Measurements from ENCODE around the gene GLMP. TPM values are rescaled to one million over a fixed set of nuclear protein-coding genes. Genes with fewer than 3 reads are reported as not detected.

The GLMP gene
- total and polyA plus RNA-seq, 2 donors (not counting 1 experiment from before 2014, with no cell fraction given): 10.2 to 21.2 TPM

DNA sequence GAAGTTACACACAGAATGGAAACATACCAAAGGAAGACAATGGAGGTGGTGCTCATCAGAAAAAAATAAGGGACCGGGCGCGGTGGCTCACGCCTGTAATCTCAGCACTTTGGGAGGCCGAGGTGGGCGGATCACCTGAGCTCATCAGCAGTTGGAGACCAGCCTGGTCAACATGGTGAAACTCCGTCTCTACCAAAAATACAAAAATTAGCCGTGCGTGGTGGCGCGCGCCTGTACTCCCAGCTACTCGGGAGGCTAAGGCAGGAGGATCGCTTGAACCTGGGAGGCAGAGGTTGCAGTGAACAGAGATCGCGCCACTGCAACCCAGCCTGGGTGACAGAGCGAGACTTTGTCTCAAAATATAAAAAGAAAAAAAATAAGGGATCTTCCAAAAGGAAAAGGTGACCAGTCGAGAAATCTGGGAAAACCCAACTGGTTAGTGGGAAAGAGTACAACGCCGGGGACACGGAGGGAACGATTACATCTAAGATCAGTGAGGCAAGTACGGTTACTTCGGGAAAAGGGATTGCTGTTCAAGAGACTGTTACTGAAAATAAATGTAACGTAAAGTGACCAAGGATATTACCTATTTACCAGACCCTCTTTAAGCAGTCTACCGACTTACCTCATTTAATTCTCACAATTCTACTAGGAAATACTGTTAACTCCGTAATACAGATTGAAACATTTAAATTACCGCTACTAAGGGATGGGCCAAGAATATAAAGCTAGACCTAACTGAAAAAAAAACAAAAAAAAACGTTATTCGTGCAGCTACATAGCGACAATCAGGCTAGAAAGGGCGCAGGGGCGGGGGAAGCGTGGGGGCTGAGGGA lies 41.8 kb upstream of the GLMP start:
- H4K20me1 ChIP-seq (ENCODE audit: control insufficient read depth, insufficient read depth, low read length, poor library complexity, severe bottlenecking): peaks cover 27% of the 10 kb centered on the region
- Mint-ChIP-seq H3K27ac (peak overlapping the region; percentile 96), H3K27me3 (no peaks in the 10 kb centered on the region), H3K4me1 (peaks cover 35% of the 10 kb centered on the region), H3K9me3 (ENCODE audit: insufficient read depth) (no peaks in the 10 kb centered on the region), H3K4me3 (peak overlapping the region; percentile 97)
- peak overlapping the region; percentile 40 to 74 for H3K27ac ChIP-seq (ENCODE audit: low read length in 2 of 2)
- H3K79me2 ChIP-seq (ENCODE audit: control insufficient read depth, insufficient read depth, low read length): peaks cover 37% of the 10 kb centered on the region
- intact Hi-C loops (cut with micrococcal nuclease): loop anchor here (5.0 kb wide), 1 partner anchor 415 kb away; the partner anchor contains the start of gene HDGF
- WGBS (ENCODE audit: insufficient coverage): 37% methylated on average over 22 of the region's 34 CpGs
- DNase-seq (peak; percentile 25), ATAC-seq (ENCODE audit: low read depth) (no peak)
- CTCF ChIA-PET: interaction anchor here (0.8 to 1.0 kb wide), 3 partner anchors 48 to 321 kb away, joined by 3 to 4 read pairs (median 4); no protein-coding TSS in a partner anchor
- H3K9me3 ChIP-seq (ENCODE audit: control extremely low read depth in 1 of 3, control insufficient read depth in 2 of 3, insufficient read depth in 1 of 3, low read length in 2 of 3): no peaks in the 10 kb centered on the region
- peaks cover 0 to 34% of the 10 kb centered on the region in 2 experiments for H3K36me3 ChIP-seq (replicated peaks in 1 of 2; ENCODE audit: control extremely low read depth in 1 of 2, control insufficient read depth in 1 of 2, extremely low read depth in 1 of 2, insufficient read depth in 2 of 2, low read length in 1 of 2)
- H3K27me3 ChIP-seq (replicated peaks in 1 of 4; ENCODE audit: control extremely low read depth in 1 of 4, control insufficient read depth in 3 of 4, insufficient read depth in 4 of 4, low read length in 3 of 4): no peaks in the 10 kb centered on the region
- peaks cover 13 to 19% of the 10 kb centered on the region in 2 donors for H3K4me1 ChIP-seq (ENCODE audit: control insufficient read depth in 2 of 2, insufficient read depth in 2 of 2, low read length in 2 of 2)
- no peak for TF ChIP-seq EZH2 (IDR thresholded peaks at IDR 0.05; ENCODE audit: borderline replicate concordance, insufficient read depth, low read depth, low read length, poor library complexity, severe bottlenecking)
- TF ChIP-seq, protein P1, sequence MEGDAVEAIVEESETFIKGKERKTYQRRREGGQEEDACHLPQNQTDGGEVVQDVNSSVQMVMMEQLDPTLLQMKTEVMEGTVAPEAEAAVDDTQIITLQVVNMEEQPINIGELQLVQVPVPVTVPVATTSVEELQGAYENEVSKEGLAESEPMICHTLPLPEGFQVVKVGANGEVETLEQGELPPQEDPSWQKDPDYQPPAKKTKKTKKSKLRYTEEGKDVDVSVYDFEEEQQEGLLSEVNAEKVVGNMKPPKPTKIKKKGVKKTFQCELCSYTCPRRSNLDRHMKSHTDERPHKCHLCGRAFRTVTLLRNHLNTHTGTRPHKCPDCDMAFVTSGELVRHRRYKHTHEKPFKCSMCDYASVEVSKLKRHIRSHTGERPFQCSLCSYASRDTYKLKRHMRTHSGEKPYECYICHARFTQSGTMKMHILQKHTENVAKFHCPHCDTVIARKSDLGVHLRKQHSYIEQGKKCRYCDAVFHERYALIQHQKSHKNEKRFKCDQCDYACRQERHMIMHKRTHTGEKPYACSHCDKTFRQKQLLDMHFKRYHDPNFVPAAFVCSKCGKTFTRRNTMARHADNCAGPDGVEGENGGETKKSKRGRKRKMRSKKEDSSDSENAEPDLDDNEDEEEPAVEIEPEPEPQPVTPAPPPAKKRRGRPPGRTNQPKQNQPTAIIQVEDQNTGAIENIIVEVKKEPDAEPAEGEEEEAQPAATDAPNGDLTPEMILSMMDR (IDR thresholded peaks at IDR 0.05): no peak
- peak overlapping the region; percentile 77 for H2AFZ ChIP-seq (ENCODE audit: insufficient read depth, low read depth, low read length, poor library complexity, severe bottlenecking)
- H3K4me3 ChIP-seq (ENCODE audit: control extremely low read depth in 1 of 5, extremely low read depth in 1 of 5, insufficient read depth in 1 of 5, low read depth in 2 of 5, low read length in 4 of 5): peak overlapping the region; percentile 82 to 98 (median 87)
- H3K9ac ChIP-seq (ENCODE audit: low read length): peak overlapping the region; percentile 81
- POLR2A ChIA-PET: interaction anchor here (0.6 kb wide), 2 partner anchors 127 to 358 kb away, joined by 3 to 9 read pairs; no protein-coding TSS in a partner anchor
- peak overlapping the region; percentile 79 for H3K4me2 ChIP-seq (replicated peaks; ENCODE audit: low read depth, low read length, poor library complexity, severe bottlenecking)

DNA sequence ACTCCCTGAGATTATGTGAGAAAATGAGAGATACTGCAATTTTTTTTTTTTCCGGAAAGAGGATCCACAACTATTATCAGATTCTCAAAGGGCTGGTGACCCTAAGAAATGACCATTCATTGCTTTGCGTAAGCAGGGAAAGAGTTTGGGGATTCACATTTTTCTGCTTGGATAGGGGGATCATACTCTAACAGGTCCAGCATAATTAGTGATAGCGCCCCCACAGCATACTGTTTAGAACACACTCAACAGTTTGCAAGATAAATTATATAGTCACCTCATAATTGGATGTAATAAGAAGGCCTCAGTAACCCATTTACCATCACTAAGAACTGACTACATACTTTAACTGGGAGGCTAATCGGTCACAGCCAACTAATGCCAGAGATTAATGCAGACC lies 40.8 kb upstream of the GLMP start:
- POLR2A ChIA-PET: no interaction called here
- H3K27me3 Mint-ChIP-seq: no peaks in the 10 kb centered on the region
- H3K9me3 Mint-ChIP-seq (ENCODE audit: insufficient read depth): no peaks in the 10 kb centered on the region
- Histone ChIP-seq H3K9ac (ENCODE audit: low read length) (no peak overlapping the region), H3K9me3 (ENCODE audit: control extremely low read depth in 1 of 3, control insufficient read depth in 2 of 3, insufficient read depth in 1 of 3, low read length in 2 of 3) (no peaks in the 10 kb centered on the region), H3K79me2 (ENCODE audit: control insufficient read depth, insufficient read depth, low read length) (peaks cover 37% of the 10 kb centered on the region), H3K4me3 (ENCODE audit: control extremely low read depth in 1 of 5, extremely low read depth in 1 of 5, insufficient read depth in 1 of 5, low read depth in 2 of 5, low read length in 4 of 5) (no peak overlapping the region), H3K27me3 (replicated peaks in 1 of 4; ENCODE audit: control extremely low read depth in 1 of 4, control insufficient read depth in 3 of 4, insufficient read depth in 4 of 4, low read length in 3 of 4) (no peaks in the 10 kb centered on the region), H4K20me1 (ENCODE audit: control insufficient read depth, insufficient read depth, low read length, poor library complexity, severe bottlenecking) (peaks cover 27% of the 10 kb centered on the region), H3K27ac (ENCODE audit: low read length in 2 of 2) (no peak overlapping the region), H3K36me3 (replicated peaks in 1 of 2; ENCODE audit: control extremely low read depth in 1 of 2, control insufficient read depth in 1 of 2, extremely low read depth in 1 of 2, insufficient read depth in 2 of 2, low read length in 1 of 2) (peaks cover 0 to 36% of the 10 kb centered on the region in 2 experiments), H3K4me1 (ENCODE audit: control insufficient read depth in 2 of 2, insufficient read depth in 2 of 2, low read length in 2 of 2) (peaks cover 13 to 19% of the 10 kb centered on the region in 2 donors), H3K4me2 (replicated peaks; ENCODE audit: low read depth, low read length, poor library complexity, severe bottlenecking) (peak overlapping the region; percentile 79), H2AFZ (ENCODE audit: insufficient read depth, low read depth, low read length, poor library complexity, severe bottlenecking) (no peak overlapping the region)
- WGBS (ENCODE audit: insufficient coverage): 50% methylated on average over 1 of the region's 4 CpGs
- TF ChIP-seq, protein P1 (IDR thresholded peaks at IDR 0.05): peak; percentile 41
- no peak for TF ChIP-seq EZH2 (IDR thresholded peaks at IDR 0.05; ENCODE audit: borderline replicate concordance, insufficient read depth, low read depth, low read length, poor library complexity, severe bottlenecking)
- H3K4me1 Mint-ChIP-seq: peaks cover 35% of the 10 kb centered on the region
- H3K27ac Mint-ChIP-seq: no peak overlapping the region
- intact Hi-C loops (cut with micrococcal nuclease): loop anchor here (5.0 kb wide), 1 partner anchor 416 kb away; the partner anchor contains the start of gene HDGF
- CTCF ChIA-PET: no interaction called here
- ATAC-seq (ENCODE audit: low read depth): no peak
- DNase-seq: no peak
- peak overlapping the region; percentile 97 for H3K4me3 Mint-ChIP-seq
